ENCODE measurements around the gene HOXA3.

- no peak for TF ChIP-seq ZNF124 (CRISPR knock-in tag; IDR thresholded peaks at IDR 0.05)
- TF ChIP-seq POLR2A (conservative IDR thresholded peaks at IDR 0.05): no peak
- TF ChIP-seq CTCF (IDR thresholded peaks at IDR 0.05 in 2 of 3, conservative IDR thresholded peaks at IDR 0.05 in 1 of 3; ENCODE audit: insufficient read depth in 2 of 3, low read depth in 1 of 3, low read length in 3 of 3): no peak
- TF ChIP-seq ZSCAN29 (IDR thresholded peaks at IDR 0.05): no peak
- TF ChIP-seq LEF1 (IDR thresholded peaks at IDR 0.05): no peak
- TF ChIP-seq JUNB (CRISPR knock-in tag; conservative IDR thresholded peaks at IDR 0.05): no peak
- TF ChIP-seq SPI1 (IDR thresholded peaks at IDR 0.05; ENCODE audit: borderline replicate concordance, low read depth, low read length): no peak
- no peak for TF ChIP-seq ESRRB (CRISPR knock-in tag; IDR thresholded peaks at IDR 0.05; ENCODE audit: borderline replicate concordance)
- no peak for TF ChIP-seq ELF4 (CRISPR knock-in tag; IDR thresholded peaks at IDR 0.05)
- no peak for TF ChIP-seq GTF2A2 (tag; IDR thresholded peaks at IDR 0.05)
- TF ChIP-seq KDM1A (IDR thresholded peaks at IDR 0.05): no peak
- TF ChIP-seq CBX2 (IDR thresholded peaks at IDR 0.05; ENCODE audit: insufficient read depth, low read length, poor library complexity, severe bottlenecking): no peak
Observed at GRCh38 chr7:27101171-27101956, 51.0 kb downstream of the HOXA3 start.

Measured in K562 (cell line).